ENCODE data around the gene MSI2. TPM values are rescaled to one million over a fixed set of nuclear protein-coding genes. Genes with fewer than 3 reads are reported as not detected.

MSI2 gene
- total RNA-seq, 4 donors from 2014 or later: 19.7 to 35.8 (median 22.4) TPM

DNA sequence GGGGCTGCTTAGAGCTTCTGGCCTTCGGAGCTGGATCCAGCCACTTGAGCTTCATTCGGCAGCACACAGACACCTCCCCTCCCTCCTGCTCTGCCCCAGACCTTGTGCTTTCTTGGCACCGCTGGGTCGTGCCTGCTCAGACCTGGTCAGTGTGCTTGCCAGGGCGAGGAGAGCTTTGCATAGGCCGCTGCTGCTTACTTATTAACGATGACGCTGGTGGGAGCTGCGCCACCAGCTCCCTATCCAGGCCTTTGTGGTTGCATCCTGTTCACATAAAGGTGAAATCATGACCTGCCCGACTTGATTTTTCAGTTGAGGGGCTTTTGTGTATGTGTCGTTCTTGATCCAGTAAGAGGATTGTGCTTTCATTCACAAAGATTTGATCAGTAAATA is 101.1 kb downstream of the MSI2 start:
- Histone ChIP-seq H3K9me3 (no peaks in the 10 kb centered on the region), H3K27me3 (no peaks in the 10 kb centered on the region), H3K4me3 (no peak overlapping the region), H3K4me1 (peaks cover 9% of the 10 kb centered on the region), H3K36me3 (no peaks in the 10 kb centered on the region), H3K27ac (peak overlapping the region; percentile 30)
- no peak for DNase-seq (ENCODE audit: low spot score in 2 of 2)
- TF ChIP-seq, protein P1, sequence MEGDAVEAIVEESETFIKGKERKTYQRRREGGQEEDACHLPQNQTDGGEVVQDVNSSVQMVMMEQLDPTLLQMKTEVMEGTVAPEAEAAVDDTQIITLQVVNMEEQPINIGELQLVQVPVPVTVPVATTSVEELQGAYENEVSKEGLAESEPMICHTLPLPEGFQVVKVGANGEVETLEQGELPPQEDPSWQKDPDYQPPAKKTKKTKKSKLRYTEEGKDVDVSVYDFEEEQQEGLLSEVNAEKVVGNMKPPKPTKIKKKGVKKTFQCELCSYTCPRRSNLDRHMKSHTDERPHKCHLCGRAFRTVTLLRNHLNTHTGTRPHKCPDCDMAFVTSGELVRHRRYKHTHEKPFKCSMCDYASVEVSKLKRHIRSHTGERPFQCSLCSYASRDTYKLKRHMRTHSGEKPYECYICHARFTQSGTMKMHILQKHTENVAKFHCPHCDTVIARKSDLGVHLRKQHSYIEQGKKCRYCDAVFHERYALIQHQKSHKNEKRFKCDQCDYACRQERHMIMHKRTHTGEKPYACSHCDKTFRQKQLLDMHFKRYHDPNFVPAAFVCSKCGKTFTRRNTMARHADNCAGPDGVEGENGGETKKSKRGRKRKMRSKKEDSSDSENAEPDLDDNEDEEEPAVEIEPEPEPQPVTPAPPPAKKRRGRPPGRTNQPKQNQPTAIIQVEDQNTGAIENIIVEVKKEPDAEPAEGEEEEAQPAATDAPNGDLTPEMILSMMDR (IDR thresholded peaks at IDR 0.05): no peak
- TF ChIP-seq POLR2AphosphoS5 (IDR thresholded peaks at IDR 0.05): no peak
- no peak for TF ChIP-seq POLR2A (IDR thresholded peaks at IDR 0.05)
- no peak for TF ChIP-seq EP300 (IDR thresholded peaks at IDR 0.05)
- WGBS: 59% methylated on average over 11 of the region's 11 CpGs

DNA sequence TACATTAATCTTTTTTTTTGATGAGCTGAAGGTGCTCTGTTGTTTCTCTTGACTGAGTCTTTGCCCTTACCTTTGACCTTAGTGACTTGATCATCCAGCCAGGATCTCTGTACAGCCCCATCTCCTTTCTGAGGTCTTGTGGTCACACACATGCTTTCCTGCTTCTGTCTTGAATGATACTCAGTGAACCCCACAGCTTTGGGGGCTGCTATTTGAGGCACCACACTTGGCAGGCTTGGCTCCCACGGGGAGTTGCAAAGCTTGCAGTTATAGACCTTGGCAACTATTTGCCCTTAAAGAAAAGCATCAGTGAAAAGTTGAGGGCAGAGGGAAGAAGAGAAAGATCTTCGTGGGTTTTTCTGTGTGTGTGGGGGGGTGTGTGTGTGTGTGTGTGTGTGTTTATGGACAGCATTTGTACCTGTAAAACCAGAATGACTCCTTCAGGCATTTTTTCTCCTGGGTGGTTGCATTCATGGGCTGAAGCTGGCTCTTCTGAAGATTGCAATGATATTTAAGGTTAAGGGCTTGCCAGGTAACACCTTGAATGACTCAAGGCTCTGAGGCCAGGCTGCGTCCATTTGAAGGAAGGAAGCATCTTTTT is 101.6 kb downstream of the MSI2 start:
- no peaks in the 10 kb centered on the region for H3K9me3 ChIP-seq
- H3K4me1 ChIP-seq: peaks cover 7% of the 10 kb centered on the region
- H3K27ac ChIP-seq: peak overlapping the region; percentile 30
- H3K4me3 ChIP-seq: no peak overlapping the region
- WGBS: 40% methylated on average over 3 of the region's 3 CpGs
- DNase-seq (ENCODE audit: low spot score in 2 of 2): no peak
- H3K27me3 ChIP-seq: no peaks in the 10 kb centered on the region
- TF ChIP-seq EP300 (IDR thresholded peaks at IDR 0.05): no peak
- H3K36me3 ChIP-seq: no peaks in the 10 kb centered on the region

GRCh38 chr17:57360266-57360665 is 103.9 kb downstream of the MSI2 start:
- H3K9me3 ChIP-seq: no peaks in the 10 kb centered on the region
- H3K36me3 ChIP-seq: no peaks in the 10 kb centered on the region
- H3K4me1 ChIP-seq: peaks cover 7% of the 10 kb centered on the region
- no peak for DNase-seq (ENCODE audit: low spot score in 2 of 2)
- H3K27ac ChIP-seq: no peak overlapping the region
- H3K4me3 ChIP-seq: no peak overlapping the region
- H3K27me3 ChIP-seq: no peaks in the 10 kb centered on the region
- WGBS: 100% methylated on average over 2 of the region's 2 CpGs
- no peak for TF ChIP-seq POLR2AphosphoS5 (IDR thresholded peaks at IDR 0.05)
- no peak for TF ChIP-seq EP300 (IDR thresholded peaks at IDR 0.05)
- TF ChIP-seq, protein P1 (IDR thresholded peaks at IDR 0.05): no peak
- TF ChIP-seq POLR2A (IDR thresholded peaks at IDR 0.05): no peak

DNA sequence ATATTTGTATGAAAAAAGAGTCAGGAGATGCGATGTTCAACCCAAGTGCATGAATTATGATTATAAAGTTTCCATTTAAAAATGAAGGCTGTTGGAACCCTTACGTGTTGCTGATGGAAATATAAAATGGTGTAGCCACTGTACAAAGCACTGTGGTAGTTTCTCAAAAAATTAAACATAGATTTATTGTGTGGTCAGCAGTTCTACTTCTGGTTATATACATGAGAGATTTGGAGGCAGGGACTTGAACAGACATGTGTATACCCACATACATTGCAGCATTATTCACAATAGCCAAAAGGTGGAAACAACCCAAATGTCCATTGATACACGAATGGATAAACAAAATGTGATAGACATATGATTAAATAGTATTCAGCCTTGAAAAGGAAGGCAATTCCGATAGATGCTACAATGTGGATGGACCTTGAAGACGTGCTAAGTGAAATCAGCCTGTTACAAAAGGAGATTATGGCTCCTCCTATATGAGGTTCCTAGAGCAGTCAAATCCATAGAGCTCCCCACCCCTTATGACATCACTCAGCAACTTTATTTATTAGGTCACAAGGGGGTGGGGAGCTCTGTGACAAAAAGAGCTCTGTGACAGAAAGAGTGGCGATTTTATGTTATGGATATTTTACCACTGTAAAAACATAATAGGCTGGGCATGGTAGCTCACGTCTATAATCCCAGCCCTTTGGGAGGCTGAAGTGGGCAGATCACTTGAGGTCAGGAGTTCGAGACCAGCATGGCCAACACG is 106.7 kb downstream of the MSI2 start:
- 93% methylated on average over 9 of the region's 9 CpGs for WGBS
- H3K4me1 ChIP-seq: peaks cover 11% of the 10 kb centered on the region

DNA sequence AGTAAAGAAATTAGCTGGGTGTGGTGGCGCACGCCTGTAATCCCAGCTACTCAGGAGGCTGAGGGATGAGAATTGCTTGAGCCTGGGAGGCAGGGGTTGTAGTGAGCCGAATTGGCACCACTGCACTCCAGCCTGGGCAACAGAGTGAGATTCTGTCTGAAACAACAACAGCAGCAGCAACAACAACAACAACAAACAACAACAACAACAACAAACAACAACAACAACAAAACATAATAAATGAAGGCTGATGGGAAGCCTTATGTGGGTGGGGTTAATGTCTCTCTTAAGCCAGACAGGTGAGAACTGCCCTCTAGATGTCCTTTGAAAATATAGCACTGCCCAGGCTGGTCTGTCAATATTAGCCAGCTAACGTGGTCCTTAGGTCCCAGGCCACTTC is 107.3 kb downstream of the MSI2 start:
- no peaks in the 10 kb centered on the region for H3K36me3 ChIP-seq
- no peaks in the 10 kb centered on the region for H3K27me3 ChIP-seq
- H3K27ac ChIP-seq: no peak overlapping the region
- no peak overlapping the region for H3K4me3 ChIP-seq
- no peak for DNase-seq (ENCODE audit: low spot score in 2 of 2)
- H3K4me1 ChIP-seq: peaks cover 11% of the 10 kb centered on the region
- TF ChIP-seq, protein P1 (IDR thresholded peaks at IDR 0.05): no peak
- TF ChIP-seq POLR2AphosphoS5 (IDR thresholded peaks at IDR 0.05) (no peak), POLR2A (IDR thresholded peaks at IDR 0.05) (no peak), EP300 (IDR thresholded peaks at IDR 0.05) (no peak)
- no peaks in the 10 kb centered on the region for H3K9me3 ChIP-seq
- 96% methylated on average over 4 of the region's 4 CpGs for WGBS

More for the DNA sequence above, 106.7 kb downstream of the MSI2 start:
- no peak overlapping the region for H3K4me3 ChIP-seq
- no peak overlapping the region for H3K27ac ChIP-seq
- H3K36me3 ChIP-seq: no peaks in the 10 kb centered on the region
- no peak for DNase-seq (ENCODE audit: low spot score in 2 of 2)
- H3K9me3 ChIP-seq: no peaks in the 10 kb centered on the region
- TF ChIP-seq, protein P1 (IDR thresholded peaks at IDR 0.05): no peak
- TF ChIP-seq POLR2AphosphoS5 (IDR thresholded peaks at IDR 0.05) (no peak), POLR2A (IDR thresholded peaks at IDR 0.05) (no peak), EP300 (IDR thresholded peaks at IDR 0.05) (no peak)
- H3K27me3 ChIP-seq: no peaks in the 10 kb centered on the region

Measured in suprapubic skin (tissue), 4 donors.